HG03280 (cell line): Measurements from ENCODE around the gene ATP7B.
"Not testable (repeated sequence)": the region's sequence is repeated elsewhere in the genome, so short reads cannot be mapped to it uniquely, and the experiment has no call there.

Experiments used
- ATAC-seq: cut with Tn5 transposase; IDR thresholded peaks from one replicate; pipeline ENCODE4 v1.9.1; 2021; ENCODE audit warnings: mild to moderate bottlenecking, moderate library complexity; ENCODE audit not compliant: unreplicated experiment

ATP7B gene

GRCh38 chr13:51924756-51925544 is 86.3 kb downstream of the ATP7B start:
- ATAC-seq = no peak

- no peak for ATAC-seq
Observed at GRCh38 chr13:51923983-51924539, 87.2 kb downstream of the ATP7B start.

GRCh38 chr13:51922771-51923480 is 88.3 kb downstream of the ATP7B start:
- ATAC-seq = no peak

- no peak for ATAC-seq
Observed at GRCh38 chr13:51921790-51922740, 89.2 kb downstream of the ATP7B start.

- ATAC-seq = no peak
Observed at GRCh38 chr13:51920786-51921185, 90.5 kb downstream of the ATP7B start.

- ATAC-seq = no peak
Observed at GRCh38 chr13:51920267-51920666, 91.0 kb downstream of the ATP7B start.

- no peak for ATAC-seq
Observed at GRCh38 chr13:51919531-51919930, 91.7 kb downstream of the ATP7B start.

- ATAC-seq = no peak
Observed at GRCh38 chr13:51916962-51917361, 94.3 kb downstream of the ATP7B start.

GRCh38 chr13:51916051-51916818 is 95.0 kb downstream of the ATP7B start:
- no peak for ATAC-seq

- ATAC-seq = no peak
Observed at GRCh38 chr13:51914137-51914493, 97.1 kb downstream of the ATP7B start.

- no peak for ATAC-seq
Observed at GRCh38 chr13:51913421-51914136, 97.7 kb downstream of the ATP7B start.

- ATAC-seq = no peak
Observed at GRCh38 chr13:51912511-51913225, 98.6 kb downstream of the ATP7B start.

GRCh38 chr13:51912091-51912490 is 99.2 kb downstream of the ATP7B start:
- ATAC-seq = no peak

GRCh38 chr13:51910508-51910907 is 100.7 kb downstream of the ATP7B start:
- ATAC-seq = no peak

GRCh38 chr13:51909265-51909664 is 102.0 kb downstream of the ATP7B start:
- not testable (repeated sequence) for ATAC-seq

- ATAC-seq = no peak
Observed at GRCh38 chr13:51907040-51907732, 104.1 kb downstream of the ATP7B start.

- ATAC-seq = no peak
Observed at GRCh38 chr13:51906581-51906980, 104.7 kb downstream of the ATP7B start.

GRCh38 chr13:51905787-51906186 is 105.5 kb downstream of the ATP7B start:
- ATAC-seq = no peak
